Gastrocnemius medialis (tissue), 4 donors: ENCODE data around the gene STRN. TPM values are rescaled to one million over a fixed set of nuclear protein-coding genes. Genes with fewer than 3 reads are reported as not detected.
"Not testable (repeated sequence)": the region's sequence is repeated elsewhere in the genome, so short reads cannot be mapped to it uniquely, and the experiment has no call there.

Source experiments
- ATAC-seq, 2 donors: fragments of 150-250 bp; one replicate each; pipeline ENCODE4 v1.9.1; 2016
- DNase-seq, 2 donors: peaks; one replicate each; pipeline ENCODE4 v3.0.0-alpha.2; 2019
- H3K27ac ChIP-seq, 4 donors: fragments of 200-600 bp; sonication (generic); 1 replicate in 1 of 4; 2 replicates in 3 of 4; pipeline ENCODE4 v1.5.1; 2016 to 2018; ENCODE audit warnings: mild to moderate bottlenecking in 2 of 4, moderate library complexity in 1 of 4
- H3K27me3 ChIP-seq, 3 donors: fragments of 200-600 bp; sonication (generic) in 2 of 3; 1 replicate in 1 of 3; 2 replicates in 2 of 3; pipeline versions ENCODE4 v1.5.1 to v1.6.0; 2016 to 2019; ENCODE audit warnings: mild to moderate bottlenecking in 1 of 3, moderate library complexity in 1 of 3
- H3K36me3 ChIP-seq, 2 donors: fragments of 200-600 bp; sonication (generic) in 1 of 2; one replicate each; pipeline ENCODE4 v1.5.1; 2017 to 2018
- H3K4me1 ChIP-seq, 2 donors: fragments of 200-600 bp; sonication (generic) in 1 of 2; one replicate each; pipeline ENCODE4 v1.5.1; 2016 to 2017; ENCODE audit warnings: mild to moderate bottlenecking in 2 of 2
- H3K4me3 ChIP-seq, 4 donors: fragments of 200-600 bp; sonication (generic) in 3 of 4; 1 replicate in 1 of 4; 2 replicates in 3 of 4; pipeline ENCODE4 v1.5.1; 2016 to 2019; ENCODE audit warnings: mild to moderate bottlenecking in 2 of 4
- H3K9me3 ChIP-seq, 3 donors: fragments of 200-600 bp; sonication (generic) in 2 of 3; 1 replicate in 1 of 3; 2 replicates in 2 of 3; pipeline ENCODE4 v1.5.1; 2016 to 2019
- POLR2A ChIP-seq, 2 donors: fragments of 450-650 bp; IDR thresholded peaks; one replicate each; pipeline ENCODE4 v1.6.1; 2017; ENCODE audit warnings: antibody characterized with exemption in 2 of 2, mild to moderate bottlenecking in 2 of 2, moderate library complexity in 2 of 2
- in situ Hi-C, 4 donors: fragments of 200-750 bp; cut with MboI; loops; one replicate each; pipeline versions ENCODE4 v1.15.0 to v1.8.0; 2017; ENCODE audit warnings: low sequenced_read_pairs in 4 of 4
- intact Hi-C: fragments of 100-400 bp; cut with DNase I; formaldehyde crosslinking; loops from one replicate; pipeline ENCODE4 v1.15.1; 2023; ENCODE audit warnings: low total_unique reads
- total RNA-seq, 4 donors: library from RNA; depleted of rRNA; stranded (reverse); fragments of >200 nt; gene quantifications; one replicate each; pipeline versions ENCODE4 v1.1.0 to v1.2.3, GENCODE V29; 2016
- TF ChIP-seq, protein P1 (sequence below), 5 experiments: fragments of 450-650 bp in 3 of 5; fragments of 200-600 bp in 2 of 5; sonication (generic) in 2 of 5; IDR thresholded peaks in 4 of 5; conservative IDR thresholded peaks in 1 of 5; 1 replicate in 4 of 5; 2 replicates in 1 of 5; pipeline ENCODE4 v1.5.1; 2016 to 2019; ENCODE audit warnings: antibody characterized with exemption in 5 of 5, mild to moderate bottlenecking in 3 of 5, moderate library complexity in 3 of 5

Gene STRN
- total RNA-seq, 4 donors from 2014 or later = 21.3 to 52.0 (median 38.5) TPM

DNA sequence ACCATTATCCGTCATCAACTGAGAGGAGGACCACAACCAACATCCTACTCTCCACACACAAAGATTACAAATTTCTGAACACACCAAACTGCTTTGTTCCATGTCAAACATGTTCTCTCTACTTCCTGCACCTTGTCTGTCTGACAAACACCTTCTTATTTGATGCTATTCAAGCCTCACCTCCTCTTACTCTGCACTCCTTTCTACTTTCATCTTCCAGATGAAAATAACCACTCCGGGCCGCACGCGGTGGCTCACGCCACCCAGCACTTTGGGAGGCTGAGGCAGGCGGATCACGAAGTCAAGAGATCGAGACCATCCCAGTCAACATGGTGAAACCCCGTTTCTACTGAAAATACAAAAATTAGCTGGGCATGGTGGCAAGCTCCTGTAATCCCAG is 43.7 kb downstream of the STRN start:
- DNase-seq, ATAC-seq, in situ Hi-C loops, H3K36me3 ChIP-seq, H3K9me3 ChIP-seq, H3K27me3 ChIP-seq, H3K27ac ChIP-seq, H3K4me3 ChIP-seq, intact Hi-C loops: not testable (repeated sequence)
- peaks cover 9 to 13% of the 10 kb centered on the region in 2 donors for H3K4me1 ChIP-seq

DNA sequence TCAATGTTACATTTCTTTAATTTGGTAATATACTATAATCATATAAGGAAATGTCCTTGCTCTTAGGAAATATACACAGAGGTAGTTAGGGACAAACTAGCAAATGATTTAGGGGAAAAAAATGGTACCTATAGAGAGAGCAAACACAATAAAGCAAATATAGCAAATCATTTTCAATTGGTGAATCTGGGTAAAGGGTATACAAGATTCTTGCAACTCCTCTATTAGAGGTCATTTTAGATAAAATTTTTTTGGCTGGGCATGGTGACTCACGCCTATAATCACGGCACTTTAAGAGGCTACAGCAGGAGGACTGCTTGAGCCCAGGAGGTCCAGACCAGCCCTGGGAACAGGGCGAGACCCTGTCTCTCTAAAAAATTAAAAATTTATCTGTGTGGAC is 44.4 kb downstream of the STRN start:
- DNase-seq (no peak), ATAC-seq (no peak)
- no peak overlapping the region for H3K27ac ChIP-seq
- H3K4me1 ChIP-seq = peaks cover 8 to 12% of the 10 kb centered on the region in 2 donors
- no peak overlapping the region for H3K4me3 ChIP-seq
- H3K36me3 ChIP-seq = no peaks in the 10 kb centered on the region
- in situ Hi-C loops = no loop called here
- H3K27me3 ChIP-seq = no peaks in the 10 kb centered on the region
- intact Hi-C loops = no loop called here
- TF ChIP-seq, protein P1, sequence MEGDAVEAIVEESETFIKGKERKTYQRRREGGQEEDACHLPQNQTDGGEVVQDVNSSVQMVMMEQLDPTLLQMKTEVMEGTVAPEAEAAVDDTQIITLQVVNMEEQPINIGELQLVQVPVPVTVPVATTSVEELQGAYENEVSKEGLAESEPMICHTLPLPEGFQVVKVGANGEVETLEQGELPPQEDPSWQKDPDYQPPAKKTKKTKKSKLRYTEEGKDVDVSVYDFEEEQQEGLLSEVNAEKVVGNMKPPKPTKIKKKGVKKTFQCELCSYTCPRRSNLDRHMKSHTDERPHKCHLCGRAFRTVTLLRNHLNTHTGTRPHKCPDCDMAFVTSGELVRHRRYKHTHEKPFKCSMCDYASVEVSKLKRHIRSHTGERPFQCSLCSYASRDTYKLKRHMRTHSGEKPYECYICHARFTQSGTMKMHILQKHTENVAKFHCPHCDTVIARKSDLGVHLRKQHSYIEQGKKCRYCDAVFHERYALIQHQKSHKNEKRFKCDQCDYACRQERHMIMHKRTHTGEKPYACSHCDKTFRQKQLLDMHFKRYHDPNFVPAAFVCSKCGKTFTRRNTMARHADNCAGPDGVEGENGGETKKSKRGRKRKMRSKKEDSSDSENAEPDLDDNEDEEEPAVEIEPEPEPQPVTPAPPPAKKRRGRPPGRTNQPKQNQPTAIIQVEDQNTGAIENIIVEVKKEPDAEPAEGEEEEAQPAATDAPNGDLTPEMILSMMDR (IDR thresholded peaks at IDR 0.05 in 4 of 5, conservative IDR thresholded peaks at IDR 0.05 in 1 of 5) = no peak
- TF ChIP-seq POLR2A (IDR thresholded peaks at IDR 0.05) = no peak
- H3K9me3 ChIP-seq = no peaks in the 10 kb centered on the region

DNA sequence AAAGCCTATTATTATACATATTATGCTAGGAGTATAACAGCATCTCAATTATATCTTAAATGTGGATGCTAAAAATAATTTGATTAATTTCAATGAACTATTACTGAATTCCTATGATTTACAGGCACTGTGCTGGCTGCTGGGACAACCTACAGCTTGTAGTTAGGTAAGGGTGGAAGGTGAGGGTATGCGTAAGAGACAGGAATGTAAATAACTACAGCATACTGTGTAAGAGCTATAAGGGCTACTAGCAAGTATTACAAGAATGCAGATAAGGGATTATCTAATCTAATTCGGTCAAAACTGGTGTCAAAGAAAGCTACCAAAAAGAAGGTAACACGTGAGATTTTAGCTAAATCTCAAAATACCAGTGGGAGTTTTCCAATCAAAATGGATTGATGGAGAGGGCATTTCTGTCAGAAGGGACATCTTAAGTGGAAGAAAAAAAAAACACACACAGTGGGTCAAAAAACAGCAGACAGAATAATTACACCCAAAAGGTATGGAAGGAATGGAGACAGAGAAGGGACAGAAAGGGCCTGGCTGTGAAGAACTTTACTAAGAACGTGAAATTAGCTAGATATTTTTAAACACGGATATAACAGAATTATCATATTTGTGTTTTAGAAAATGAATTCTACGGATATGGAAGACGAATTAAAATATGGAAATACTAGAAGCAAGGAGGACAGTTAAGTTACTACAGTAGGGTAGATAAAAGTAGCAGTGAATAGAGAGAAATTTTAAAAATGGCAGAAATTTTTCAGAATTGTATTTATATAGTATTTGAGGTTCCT is 47.1 kb downstream of the STRN start:
- ATAC-seq (no peak), DNase-seq (no peak)
- no peak for TF ChIP-seq POLR2A (IDR thresholded peaks at IDR 0.05)
- TF ChIP-seq, protein P1 (IDR thresholded peaks at IDR 0.05 in 4 of 5, conservative IDR thresholded peaks at IDR 0.05 in 1 of 5) = no peak
- no peak overlapping the region for H3K27ac ChIP-seq
- H3K9me3 ChIP-seq = no peaks in the 10 kb centered on the region
- intact Hi-C loops (no loop called here), in situ Hi-C loops (no loop called here)
- H3K4me1 ChIP-seq = no peaks in the 10 kb centered on the region
- H3K4me3 ChIP-seq = no peak overlapping the region
- peaks cover 0 to 7% of the 10 kb centered on the region in 2 donors for H3K36me3 ChIP-seq
- no peaks in the 10 kb centered on the region for H3K27me3 ChIP-seq

DNA sequence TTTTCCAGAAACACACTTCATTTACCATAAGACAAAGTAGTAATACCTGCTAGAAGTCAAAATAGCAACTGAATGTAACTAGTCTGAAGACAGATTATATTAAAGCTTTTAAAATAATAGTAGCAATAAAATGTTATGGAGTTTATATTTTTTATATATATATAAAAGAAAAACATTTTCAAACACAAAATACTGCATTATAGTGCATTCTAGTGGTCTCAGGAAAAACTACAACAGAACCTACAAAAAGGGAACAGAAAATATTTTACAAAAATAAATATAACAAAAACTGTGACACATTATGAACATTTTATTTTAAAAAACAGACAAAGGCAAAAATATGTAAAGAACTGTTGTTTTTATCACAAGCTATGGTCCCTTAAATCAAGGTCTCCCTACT is 48.0 kb downstream of the STRN start:
- Histone ChIP-seq H3K27me3 (no peaks in the 10 kb centered on the region), H3K4me3 (no peak overlapping the region), H3K4me1 (no peaks in the 10 kb centered on the region), H3K36me3 (peaks cover 0 to 7% of the 10 kb centered on the region in 2 donors), H3K9me3 (no peaks in the 10 kb centered on the region), H3K27ac (no peak overlapping the region)
- no peak for DNase-seq
- ATAC-seq = no peak
- in situ Hi-C loops = no loop called here
- intact Hi-C loops = no loop called here
- no peak for TF ChIP-seq POLR2A (IDR thresholded peaks at IDR 0.05)
- TF ChIP-seq, protein P1 (IDR thresholded peaks at IDR 0.05 in 4 of 5, conservative IDR thresholded peaks at IDR 0.05 in 1 of 5) = no peak

DNA sequence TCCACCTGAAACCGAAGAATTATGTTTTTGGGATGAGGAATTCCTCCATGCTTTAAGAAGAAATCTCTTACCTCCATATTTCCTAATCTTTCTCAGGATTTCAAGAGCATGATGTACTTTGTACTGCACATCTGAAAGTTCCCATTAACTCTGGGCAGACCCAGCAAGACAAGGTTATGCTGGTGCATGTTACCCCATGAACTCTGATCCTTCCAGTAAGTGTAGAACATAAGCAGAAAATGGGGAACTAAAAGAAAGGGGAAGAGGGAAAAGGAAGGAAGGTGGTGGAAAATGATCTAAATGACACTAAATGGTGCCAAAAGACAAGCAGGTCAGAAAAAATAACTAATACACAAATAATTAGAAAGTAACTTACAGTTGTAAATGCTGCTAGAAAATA is 50.7 kb downstream of the STRN start:
- in situ Hi-C loops = no loop called here
- ATAC-seq = no peak

More for the DNA sequence above, 50.7 kb downstream of the STRN start:
- Histone ChIP-seq H3K4me1 (no peaks in the 10 kb centered on the region), H3K9me3 (no peaks in the 10 kb centered on the region), H3K36me3 (peaks cover 0 to 7% of the 10 kb centered on the region in 2 donors), H3K4me3 (no peak overlapping the region), H3K27ac (no peak overlapping the region), H3K27me3 (no peaks in the 10 kb centered on the region)
- intact Hi-C loops = no loop called here
- no peak for TF ChIP-seq POLR2A (IDR thresholded peaks at IDR 0.05)
- TF ChIP-seq, protein P1 (IDR thresholded peaks at IDR 0.05 in 4 of 5, conservative IDR thresholded peaks at IDR 0.05 in 1 of 5) = no peak
- no peak for DNase-seq
